ENCODE results near the gene PNPLA5. TPM values are rescaled to one million over a fixed set of nuclear protein-coding genes. Genes with fewer than 3 reads are reported as not detected.
"Not testable (repeated sequence)": the region's sequence is repeated elsewhere in the genome, so short reads cannot be mapped to it uniquely, and the experiment has no call there.

Gene PNPLA5
- total RNA-seq, 1 donor from 2014 or later, result not detected

GRCh38 chr22:43878079-43878795 lies 13.6 kb downstream of the PNPLA5 start:
- Mint-ChIP-seq H3K4me1 (ENCODE audit: unreplicated experiment) (no peaks in the 10 kb centered on the region), H3K9me3 (ENCODE audit: unreplicated experiment) (no peaks in the 10 kb centered on the region), H3K27ac (ENCODE audit: unreplicated experiment) (no peak overlapping the region), H3K4me3 (ENCODE audit: unreplicated experiment) (no peak overlapping the region), H3K36me3 (ENCODE audit: unreplicated experiment) (no peaks in the 10 kb centered on the region), H3K27me3 (ENCODE audit: unreplicated experiment) (peaks cover 32% of the 10 kb centered on the region)
- no peak for TF ChIP-seq CTCF (IDR thresholded peaks at IDR 0.05)
- DNase-seq (ENCODE audit: extremely low spot score, unreplicated experiment), result no peak

GRCh38 chr22:43876866-43877509 lies 14.8 kb downstream of the PNPLA5 start:
- no peak for DNase-seq (ENCODE audit: extremely low spot score, unreplicated experiment)
- H3K4me3 Mint-ChIP-seq (ENCODE audit: unreplicated experiment), result no peak overlapping the region
- H3K36me3 Mint-ChIP-seq (ENCODE audit: unreplicated experiment), result no peaks in the 10 kb centered on the region
- no peaks in the 10 kb centered on the region for H3K4me1 Mint-ChIP-seq (ENCODE audit: unreplicated experiment)
- H3K27ac Mint-ChIP-seq (ENCODE audit: unreplicated experiment), result no peak overlapping the region
- no peak for TF ChIP-seq CTCF (IDR thresholded peaks at IDR 0.05)
- peaks cover 37% of the 10 kb centered on the region for H3K27me3 Mint-ChIP-seq (ENCODE audit: unreplicated experiment)
- peaks cover under 1% of the 10 kb centered on the region for H3K9me3 Mint-ChIP-seq (ENCODE audit: unreplicated experiment)

GRCh38 chr22:43869799-43870198 lies 22.0 kb downstream of the PNPLA5 start:
- Mint-ChIP-seq H3K4me1 (ENCODE audit: unreplicated experiment) (no peaks in the 10 kb centered on the region), H3K36me3 (ENCODE audit: unreplicated experiment) (no peaks in the 10 kb centered on the region), H3K9me3 (ENCODE audit: unreplicated experiment) (peaks cover 15% of the 10 kb centered on the region), H3K27me3 (ENCODE audit: unreplicated experiment) (peaks cover 23% of the 10 kb centered on the region), H3K27ac (ENCODE audit: unreplicated experiment) (no peak overlapping the region), H3K4me3 (ENCODE audit: unreplicated experiment) (no peak overlapping the region)
- no peak for DNase-seq (ENCODE audit: extremely low spot score, unreplicated experiment)
- TF ChIP-seq CTCF (IDR thresholded peaks at IDR 0.05), result no peak

- H3K4me1 Mint-ChIP-seq (ENCODE audit: unreplicated experiment); H3K27ac Mint-ChIP-seq (ENCODE audit: unreplicated experiment); H3K36me3 Mint-ChIP-seq (ENCODE audit: unreplicated experiment); H3K4me3 Mint-ChIP-seq (ENCODE audit: unreplicated experiment); DNase-seq (ENCODE audit: extremely low spot score, unreplicated experiment): not testable (repeated sequence)
- Mint-ChIP-seq H3K9me3 (ENCODE audit: unreplicated experiment) (peaks cover 15% of the 10 kb centered on the region), H3K27me3 (ENCODE audit: unreplicated experiment) (peaks cover 26% of the 10 kb centered on the region)
Measured at GRCh38 chr22:43869001-43869400, 22.8 kb downstream of the PNPLA5 start.

- Mint-ChIP-seq H3K36me3 (ENCODE audit: unreplicated experiment) (no peaks in the 10 kb centered on the region), H3K4me1 (ENCODE audit: unreplicated experiment) (no peaks in the 10 kb centered on the region), H3K9me3 (ENCODE audit: unreplicated experiment) (peaks cover 15% of the 10 kb centered on the region), H3K4me3 (ENCODE audit: unreplicated experiment) (no peak overlapping the region), H3K27me3 (ENCODE audit: unreplicated experiment) (peaks cover 30% of the 10 kb centered on the region), H3K27ac (ENCODE audit: unreplicated experiment) (no peak overlapping the region)
- no peak for DNase-seq (ENCODE audit: extremely low spot score, unreplicated experiment)
- TF ChIP-seq CTCF (IDR thresholded peaks at IDR 0.05), result no peak
Measured at GRCh38 chr22:43867839-43868635, 23.8 kb downstream of the PNPLA5 start.
